ENCODE results near the gene CD2AP.

CD2AP gene

GRCh38 chr6:47446669-47447330 is 30.8 kb upstream of the CD2AP start:
- Histone ChIP-seq H3K27ac (ENCODE audit: low read length) (no peak overlapping the region), H3K4me3 (ENCODE audit: low read length) (no peak overlapping the region), H3K9ac (ENCODE audit: low read length) (no peak overlapping the region), H3K4me1 (ENCODE audit: control insufficient read depth, low read depth, low read length) (no peaks in the 10 kb centered on the region), H3K9me3 (ENCODE audit: control insufficient read depth, low read depth, low read length) (no peaks in the 10 kb centered on the region), H3K27me3 (ENCODE audit: control insufficient read depth, insufficient read depth, low read length) (no peaks in the 10 kb centered on the region), H3K36me3 (ENCODE audit: control insufficient read depth, low read depth, low read length) (no peaks in the 10 kb centered on the region)

- Histone ChIP-seq H3K27ac (ENCODE audit: low read length) (no peak overlapping the region), H3K4me1 (ENCODE audit: control insufficient read depth, low read depth, low read length) (no peaks in the 10 kb centered on the region), H3K9me3 (ENCODE audit: control insufficient read depth, low read depth, low read length) (no peaks in the 10 kb centered on the region), H3K4me3 (ENCODE audit: low read length) (no peak overlapping the region), H3K36me3 (ENCODE audit: control insufficient read depth, low read depth, low read length) (no peaks in the 10 kb centered on the region), H3K27me3 (ENCODE audit: control insufficient read depth, insufficient read depth, low read length) (no peaks in the 10 kb centered on the region), H3K9ac (ENCODE audit: low read length) (no peak overlapping the region)
Measured at GRCh38 chr6:47447722-47448121, 29.9 kb upstream of the CD2AP start.

- H3K9me3 ChIP-seq (ENCODE audit: control insufficient read depth, low read depth, low read length), result no peaks in the 10 kb centered on the region
- H3K36me3 ChIP-seq (ENCODE audit: control insufficient read depth, low read depth, low read length), result no peaks in the 10 kb centered on the region
- H3K4me3 ChIP-seq (ENCODE audit: low read length), result no peak overlapping the region
- H3K27me3 ChIP-seq (ENCODE audit: control insufficient read depth, insufficient read depth, low read length), result no peaks in the 10 kb centered on the region
- H3K4me1 ChIP-seq (ENCODE audit: control insufficient read depth, low read depth, low read length), result no peaks in the 10 kb centered on the region
- no peak overlapping the region for H3K9ac ChIP-seq (ENCODE audit: low read length)
- no peak overlapping the region for H3K27ac ChIP-seq (ENCODE audit: low read length)
Measured at GRCh38 chr6:47451162-47451561, 26.4 kb upstream of the CD2AP start.

GRCh38 chr6:47452899-47453298 is 24.7 kb upstream of the CD2AP start:
- Histone ChIP-seq H3K36me3 (ENCODE audit: control insufficient read depth, low read depth, low read length) (no peaks in the 10 kb centered on the region), H3K9me3 (ENCODE audit: control insufficient read depth, low read depth, low read length) (no peaks in the 10 kb centered on the region), H3K4me3 (ENCODE audit: low read length) (no peak overlapping the region), H3K4me1 (ENCODE audit: control insufficient read depth, low read depth, low read length) (no peaks in the 10 kb centered on the region), H3K27me3 (ENCODE audit: control insufficient read depth, insufficient read depth, low read length) (no peaks in the 10 kb centered on the region), H3K9ac (ENCODE audit: low read length) (no peak overlapping the region), H3K27ac (ENCODE audit: low read length) (no peak overlapping the region)

- H3K4me1 ChIP-seq (ENCODE audit: control insufficient read depth, low read depth, low read length), result no peaks in the 10 kb centered on the region
- no peak overlapping the region for H3K27ac ChIP-seq (ENCODE audit: low read length)
- no peak overlapping the region for H3K4me3 ChIP-seq (ENCODE audit: low read length)
- H3K9ac ChIP-seq (ENCODE audit: low read length), result no peak overlapping the region
- no peaks in the 10 kb centered on the region for H3K27me3 ChIP-seq (ENCODE audit: control insufficient read depth, insufficient read depth, low read length)
- no peaks in the 10 kb centered on the region for H3K9me3 ChIP-seq (ENCODE audit: control insufficient read depth, low read depth, low read length)
- H3K36me3 ChIP-seq (ENCODE audit: control insufficient read depth, low read depth, low read length), result no peaks in the 10 kb centered on the region
Measured at GRCh38 chr6:47453372-47453936, 24.1 kb upstream of the CD2AP start.

GRCh38 chr6:47454713-47455396 is 22.7 kb upstream of the CD2AP start:
- H3K9ac ChIP-seq (ENCODE audit: low read length), result no peak overlapping the region
- no peaks in the 10 kb centered on the region for H3K4me1 ChIP-seq (ENCODE audit: control insufficient read depth, low read depth, low read length)
- no peaks in the 10 kb centered on the region for H3K27me3 ChIP-seq (ENCODE audit: control insufficient read depth, insufficient read depth, low read length)
- H3K27ac ChIP-seq (ENCODE audit: low read length), result no peak overlapping the region
- H3K4me3 ChIP-seq (ENCODE audit: low read length), result no peak overlapping the region
- H3K36me3 ChIP-seq (ENCODE audit: control insufficient read depth, low read depth, low read length), result no peaks in the 10 kb centered on the region
- no peaks in the 10 kb centered on the region for H3K9me3 ChIP-seq (ENCODE audit: control insufficient read depth, low read depth, low read length)

- no peaks in the 10 kb centered on the region for H3K4me1 ChIP-seq (ENCODE audit: control insufficient read depth, low read depth, low read length)
- H3K9me3 ChIP-seq (ENCODE audit: control insufficient read depth, low read depth, low read length), result no peaks in the 10 kb centered on the region
- H3K36me3 ChIP-seq (ENCODE audit: control insufficient read depth, low read depth, low read length), result no peaks in the 10 kb centered on the region
- no peak overlapping the region for H3K27ac ChIP-seq (ENCODE audit: low read length)
- H3K27me3 ChIP-seq (ENCODE audit: control insufficient read depth, insufficient read depth, low read length), result no peaks in the 10 kb centered on the region
- H3K4me3 ChIP-seq (ENCODE audit: low read length), result no peak overlapping the region
- H3K9ac ChIP-seq (ENCODE audit: low read length), result no peak overlapping the region
Measured at GRCh38 chr6:47455533-47456209, 21.9 kb upstream of the CD2AP start.

GRCh38 chr6:47456536-47456975 is 21.0 kb upstream of the CD2AP start:
- Histone ChIP-seq H3K4me3 (ENCODE audit: low read length) (no peak overlapping the region), H3K4me1 (ENCODE audit: control insufficient read depth, low read depth, low read length) (no peaks in the 10 kb centered on the region), H3K27me3 (ENCODE audit: control insufficient read depth, insufficient read depth, low read length) (no peaks in the 10 kb centered on the region), H3K9ac (ENCODE audit: low read length) (no peak overlapping the region), H3K9me3 (ENCODE audit: control insufficient read depth, low read depth, low read length) (no peaks in the 10 kb centered on the region), H3K27ac (ENCODE audit: low read length) (no peak overlapping the region), H3K36me3 (ENCODE audit: control insufficient read depth, low read depth, low read length) (no peaks in the 10 kb centered on the region)

- H3K27me3 ChIP-seq (ENCODE audit: control insufficient read depth, insufficient read depth, low read length), result no peaks in the 10 kb centered on the region
- no peaks in the 10 kb centered on the region for H3K9me3 ChIP-seq (ENCODE audit: control insufficient read depth, low read depth, low read length)
- no peak overlapping the region for H3K4me3 ChIP-seq (ENCODE audit: low read length)
- no peak overlapping the region for H3K9ac ChIP-seq (ENCODE audit: low read length)
- H3K36me3 ChIP-seq (ENCODE audit: control insufficient read depth, low read depth, low read length), result no peaks in the 10 kb centered on the region
- H3K4me1 ChIP-seq (ENCODE audit: control insufficient read depth, low read depth, low read length), result no peaks in the 10 kb centered on the region
- H3K27ac ChIP-seq (ENCODE audit: low read length), result no peak overlapping the region
Measured at GRCh38 chr6:47457370-47457769, 20.2 kb upstream of the CD2AP start.

GRCh38 chr6:47464052-47464451 is 13.5 kb upstream of the CD2AP start:
- Histone ChIP-seq H3K4me1 (ENCODE audit: control insufficient read depth, low read depth, low read length) (no peaks in the 10 kb centered on the region), H3K27ac (ENCODE audit: low read length) (no peak overlapping the region), H3K27me3 (ENCODE audit: control insufficient read depth, insufficient read depth, low read length) (no peaks in the 10 kb centered on the region), H3K4me3 (ENCODE audit: low read length) (no peak overlapping the region), H3K36me3 (ENCODE audit: control insufficient read depth, low read depth, low read length) (no peaks in the 10 kb centered on the region), H3K9me3 (ENCODE audit: control insufficient read depth, low read depth, low read length) (no peaks in the 10 kb centered on the region), H3K9ac (ENCODE audit: low read length) (no peak overlapping the region)

- no peak overlapping the region for H3K4me3 ChIP-seq (ENCODE audit: low read length)
Measured at GRCh38 chr6:47465117-47465516, 12.5 kb upstream of the CD2AP start.

More at GRCh38 chr6:47465117-47465516, 12.5 kb upstream of the CD2AP start:
- no peaks in the 10 kb centered on the region for H3K36me3 ChIP-seq (ENCODE audit: control insufficient read depth, low read depth, low read length)
- H3K27me3 ChIP-seq (ENCODE audit: control insufficient read depth, insufficient read depth, low read length), result no peaks in the 10 kb centered on the region
- H3K27ac ChIP-seq (ENCODE audit: low read length), result no peak overlapping the region
- no peaks in the 10 kb centered on the region for H3K9me3 ChIP-seq (ENCODE audit: control insufficient read depth, low read depth, low read length)
- H3K4me1 ChIP-seq (ENCODE audit: control insufficient read depth, low read depth, low read length), result no peaks in the 10 kb centered on the region
- H3K9ac ChIP-seq (ENCODE audit: low read length), result no peak overlapping the region
